Measurements from ENCODE around the gene ME3.
A peak's percentile ranks its signal among the peaks of the same experiment; 100 is the strongest.

ME3 gene

DNA sequence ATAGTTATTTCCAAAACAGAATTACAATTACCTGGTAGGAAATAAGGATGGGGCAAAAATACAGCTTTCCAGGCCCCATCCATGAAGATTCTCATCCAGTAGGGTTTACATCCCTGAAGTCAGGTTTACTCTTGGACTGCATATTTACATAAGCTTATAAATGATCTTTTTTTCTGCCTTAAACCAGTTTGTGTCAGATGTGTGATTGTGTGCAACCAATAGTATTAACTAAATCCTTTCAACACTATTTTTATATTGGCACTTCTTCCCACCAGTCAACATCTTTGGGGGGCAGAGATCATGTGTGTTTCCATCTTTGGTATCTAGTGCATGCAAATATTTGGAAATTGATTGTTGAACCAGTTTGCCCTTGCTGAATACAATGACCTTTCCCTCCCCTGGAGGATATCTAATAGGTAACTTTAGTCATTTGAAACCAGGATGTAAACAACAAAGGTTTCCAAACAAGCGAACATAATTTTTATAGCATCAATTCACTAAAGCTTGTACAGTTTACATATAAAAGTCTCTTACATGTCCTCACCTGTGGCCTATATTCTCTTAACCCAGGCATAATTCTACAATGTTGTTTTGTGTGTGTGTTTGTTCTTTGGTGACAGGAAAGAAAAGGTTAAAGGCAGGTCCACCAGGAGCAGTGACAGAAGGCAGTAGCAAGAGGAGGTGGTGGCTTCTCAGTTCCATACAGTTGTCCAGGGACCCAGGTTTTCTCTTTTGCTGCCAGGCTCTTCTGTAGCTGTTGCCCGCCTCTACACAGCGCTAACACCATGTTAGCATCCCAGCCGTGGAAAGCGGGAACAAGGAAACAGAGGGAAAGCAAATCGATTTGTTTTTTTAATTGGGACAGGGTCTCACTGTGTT is 1.7 kb upstream of the ME3 start:
- Histone ChIP-seq H3K4me1 (ENCODE audit: control insufficient read depth, low read depth, low read length) (no peaks in the 10 kb centered on the region), H3K36me3 (ENCODE audit: control insufficient read depth, insufficient read depth, low read length) (no peaks in the 10 kb centered on the region), H3K9ac (ENCODE audit: low read length) (no peak overlapping the region), H3K56ac (ENCODE audit: low read length) (no peak overlapping the region), H2BK5ac (ENCODE audit: low read length) (no peak overlapping the region), H3K4me2 (ENCODE audit: low read length) (no peak overlapping the region), H3K27me3 (ENCODE audit: insufficient read depth, low read length, poor library complexity) (no peaks in the 10 kb centered on the region), H4K8ac (ENCODE audit: low read depth, low read length) (no peak overlapping the region), H4K5ac (ENCODE audit: low read length) (no peak overlapping the region), H3K79me1 (ENCODE audit: low read length) (no peaks in the 10 kb centered on the region), H3K4ac (ENCODE audit: low read depth, low read length) (no peak overlapping the region), H3K27ac (ENCODE audit: low read depth, low read length) (no peak overlapping the region), H3K18ac (ENCODE audit: low read length) (no peak overlapping the region), H3K23ac (ENCODE audit: low read length) (no peak overlapping the region), H3K4me3 (ENCODE audit: low read length) (no peak overlapping the region), H2BK15ac (replicated peaks; ENCODE audit: low read depth) (no peak overlapping the region), H3K79me2 (ENCODE audit: control insufficient read depth, insufficient read depth, low read length) (no peaks in the 10 kb centered on the region), H2BK120ac (ENCODE audit: low read depth, low read length) (no peak overlapping the region), H2AK5ac (ENCODE audit: low read length) (no peak overlapping the region)
- no peak for DNase-seq
- no CpG with 5 or more reads among the region's 6 CpGs for WGBS (ENCODE audit: extremely low coverage, insufficient coverage, low lambda C conversion rate)

DNA sequence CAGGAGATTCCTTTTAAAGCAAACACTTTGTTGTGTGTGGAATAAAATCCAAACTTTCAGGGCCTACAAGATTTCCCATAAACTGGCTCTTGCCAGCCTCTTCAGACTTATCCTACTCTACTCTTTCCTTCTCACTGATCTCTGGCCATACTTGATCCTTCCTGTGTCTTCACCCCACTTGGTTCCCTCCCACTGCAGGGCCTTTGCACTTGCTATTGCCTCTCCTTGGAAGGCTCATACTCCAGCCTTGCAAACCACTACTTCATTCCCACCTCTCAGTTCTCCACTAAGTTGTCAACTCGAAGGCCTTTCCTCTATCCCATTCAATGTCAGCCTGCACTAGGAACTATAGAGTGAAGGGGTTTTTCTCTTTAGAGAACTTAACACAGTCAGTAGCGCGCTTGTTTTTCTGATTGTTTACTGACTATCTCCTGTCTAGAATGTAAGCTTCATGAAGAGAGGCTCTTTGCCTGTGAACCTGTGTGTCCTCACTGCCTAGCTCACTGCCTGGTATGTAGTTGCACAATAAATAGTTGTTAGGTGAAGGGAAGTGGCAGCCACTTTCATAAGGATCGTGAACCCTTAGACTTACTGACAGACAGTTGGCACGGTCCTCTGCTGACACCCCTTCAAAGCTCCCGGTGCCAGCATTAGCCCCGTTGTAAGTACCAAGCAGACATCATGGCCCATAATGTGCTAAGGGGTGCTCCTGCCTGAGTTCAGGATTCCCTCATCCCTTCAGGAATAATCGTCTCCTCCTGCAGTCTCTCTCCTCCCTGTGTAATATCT is 833 bp upstream of the ME3 start:
- H3K18ac ChIP-seq (ENCODE audit: low read length) = no peak overlapping the region
- no peak overlapping the region for H2BK15ac ChIP-seq (replicated peaks; ENCODE audit: low read depth)
- H3K23ac ChIP-seq (ENCODE audit: low read length) = no peak overlapping the region
- no peak overlapping the region for H4K5ac ChIP-seq (ENCODE audit: low read length)
- no peak overlapping the region for H3K27ac ChIP-seq (ENCODE audit: low read depth, low read length)
- H3K79me1 ChIP-seq (ENCODE audit: low read length) = no peaks in the 10 kb centered on the region
- H3K36me3 ChIP-seq (ENCODE audit: control insufficient read depth, insufficient read depth, low read length) = no peaks in the 10 kb centered on the region
- H3K4me2 ChIP-seq (ENCODE audit: low read length) = no peak overlapping the region
- no peak overlapping the region for H3K9ac ChIP-seq (ENCODE audit: low read length)
- no peak overlapping the region for H3K56ac ChIP-seq (ENCODE audit: low read length)
- no peak overlapping the region for H2AK5ac ChIP-seq (ENCODE audit: low read length)
- no peak for DNase-seq
- H3K4me1 ChIP-seq (ENCODE audit: control insufficient read depth, low read depth, low read length) = peaks cover 2% of the 10 kb centered on the region
- no peak overlapping the region for H2BK5ac ChIP-seq (ENCODE audit: low read length)
- no peak overlapping the region for H2BK120ac ChIP-seq (ENCODE audit: low read depth, low read length)
- no peaks in the 10 kb centered on the region for H3K79me2 ChIP-seq (ENCODE audit: control insufficient read depth, insufficient read depth, low read length)
- H3K4ac ChIP-seq (ENCODE audit: low read depth, low read length) = no peak overlapping the region
- H4K8ac ChIP-seq (ENCODE audit: low read depth, low read length) = no peak overlapping the region
- no peaks in the 10 kb centered on the region for H3K27me3 ChIP-seq (ENCODE audit: insufficient read depth, low read length, poor library complexity)
- WGBS (ENCODE audit: extremely low coverage, insufficient coverage, low lambda C conversion rate) = no CpG with 5 or more reads among the region's 8 CpGs
- no peak overlapping the region for H3K4me3 ChIP-seq (ENCODE audit: low read length)

- peaks cover 2% of the 10 kb centered on the region for H3K4me1 ChIP-seq (ENCODE audit: control insufficient read depth, low read depth, low read length)
- no peak overlapping the region for H4K8ac ChIP-seq (ENCODE audit: low read depth, low read length)
- H2BK120ac ChIP-seq (ENCODE audit: low read depth, low read length) = no peak overlapping the region
- H4K5ac ChIP-seq (ENCODE audit: low read length) = no peak overlapping the region
- no peaks in the 10 kb centered on the region for H3K79me2 ChIP-seq (ENCODE audit: control insufficient read depth, insufficient read depth, low read length)
- peak overlapping the region; percentile 77 for H3K56ac ChIP-seq (ENCODE audit: low read length)
- no peak overlapping the region for H3K4me3 ChIP-seq (ENCODE audit: low read length)
- H3K27me3 ChIP-seq (ENCODE audit: insufficient read depth, low read length, poor library complexity) = no peaks in the 10 kb centered on the region
- no peak overlapping the region for H2BK5ac ChIP-seq (ENCODE audit: low read length)
- peak overlapping the region; percentile 77 for H3K4me2 ChIP-seq (ENCODE audit: low read length)
- no CpG with 5 or more reads among the region's 33 CpGs for WGBS (ENCODE audit: extremely low coverage, insufficient coverage, low lambda C conversion rate)
- DNase-seq = no peak
- no peak overlapping the region for H2BK15ac ChIP-seq (replicated peaks; ENCODE audit: low read depth)
- no peak overlapping the region for H3K27ac ChIP-seq (ENCODE audit: low read depth, low read length)
- no peak overlapping the region for H2AK5ac ChIP-seq (ENCODE audit: low read length)
- no peak overlapping the region for H3K23ac ChIP-seq (ENCODE audit: low read length)
- no peak overlapping the region for H3K4ac ChIP-seq (ENCODE audit: low read depth, low read length)
- no peak overlapping the region for H3K18ac ChIP-seq (ENCODE audit: low read length)
- no peaks in the 10 kb centered on the region for H3K79me1 ChIP-seq (ENCODE audit: low read length)
- peak overlapping the region; percentile 56 for H3K9ac ChIP-seq (ENCODE audit: low read length)
- no peaks in the 10 kb centered on the region for H3K36me3 ChIP-seq (ENCODE audit: control insufficient read depth, insufficient read depth, low read length)
These were observed 847 bp downstream of the ME3 start for GRCh38 chr11:86671531-86672006.

DNA sequence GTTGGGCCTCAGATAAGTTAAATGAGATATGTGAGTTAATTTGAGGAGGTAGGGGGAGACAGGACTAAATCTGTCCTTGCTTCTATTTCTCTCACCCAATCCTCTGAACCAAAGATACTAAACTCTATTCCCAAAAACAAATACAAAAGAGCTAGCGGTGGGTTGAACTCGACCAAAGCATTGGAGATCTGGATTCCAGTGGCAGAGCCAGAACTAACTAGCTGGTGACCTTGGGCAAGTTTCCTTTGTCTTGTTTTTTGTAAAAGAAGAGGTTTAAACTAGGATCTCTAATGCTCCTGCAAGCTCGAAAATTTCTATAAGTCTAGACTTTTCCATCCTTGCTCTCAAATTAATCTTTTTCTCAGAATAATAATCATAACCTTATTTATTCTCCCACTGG is 1.5 kb downstream of the ME3 start:
- DNase-seq = no peak
- no peaks in the 10 kb centered on the region for H3K79me1 ChIP-seq (ENCODE audit: low read length)
- no peak overlapping the region for H3K4ac ChIP-seq (ENCODE audit: low read depth, low read length)
- no peak overlapping the region for H4K8ac ChIP-seq (ENCODE audit: low read depth, low read length)
- WGBS (ENCODE audit: extremely low coverage, insufficient coverage, low lambda C conversion rate) = no CpG with 5 or more reads among the region's 3 CpGs
- H3K9ac ChIP-seq (ENCODE audit: low read length) = no peak overlapping the region
- H4K5ac ChIP-seq (ENCODE audit: low read length) = no peak overlapping the region
- H2BK5ac ChIP-seq (ENCODE audit: low read length) = no peak overlapping the region
- no peak overlapping the region for H3K4me3 ChIP-seq (ENCODE audit: low read length)
- no peak overlapping the region for H3K18ac ChIP-seq (ENCODE audit: low read length)
- H2BK15ac ChIP-seq (replicated peaks; ENCODE audit: low read depth) = no peak overlapping the region
- no peaks in the 10 kb centered on the region for H3K36me3 ChIP-seq (ENCODE audit: control insufficient read depth, insufficient read depth, low read length)
- no peaks in the 10 kb centered on the region for H3K27me3 ChIP-seq (ENCODE audit: insufficient read depth, low read length, poor library complexity)
- no peak overlapping the region for H2BK120ac ChIP-seq (ENCODE audit: low read depth, low read length)
- no peak overlapping the region for H2AK5ac ChIP-seq (ENCODE audit: low read length)
- H3K27ac ChIP-seq (ENCODE audit: low read depth, low read length) = no peak overlapping the region
- H3K4me1 ChIP-seq (ENCODE audit: control insufficient read depth, low read depth, low read length) = peaks cover 2% of the 10 kb centered on the region
- no peak overlapping the region for H3K56ac ChIP-seq (ENCODE audit: low read length)
- no peaks in the 10 kb centered on the region for H3K79me2 ChIP-seq (ENCODE audit: control insufficient read depth, insufficient read depth, low read length)
- H3K4me2 ChIP-seq (ENCODE audit: low read length) = no peak overlapping the region
- no peak overlapping the region for H3K23ac ChIP-seq (ENCODE audit: low read length)

DNA sequence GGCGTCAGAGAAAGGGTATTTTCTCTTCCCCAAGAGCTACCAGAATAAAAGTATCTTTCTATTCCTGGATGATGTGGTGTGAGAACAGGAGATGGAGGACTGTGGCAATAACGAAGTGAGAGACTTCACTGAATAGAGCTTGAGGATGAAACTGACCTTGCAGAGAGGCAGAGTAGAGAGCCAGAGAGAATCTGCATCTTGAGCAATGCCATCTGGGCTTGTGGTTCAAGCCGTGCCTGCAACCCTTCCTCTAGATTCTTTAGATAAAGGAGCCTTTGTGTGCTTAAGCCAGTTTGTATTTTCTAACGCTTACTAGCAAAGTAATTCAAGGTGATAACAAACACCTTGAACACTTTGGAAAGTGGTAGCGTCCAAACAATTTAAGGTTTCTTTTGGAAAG is 2.2 kb downstream of the ME3 start:
- no peak overlapping the region for H3K27ac ChIP-seq (ENCODE audit: low read depth, low read length)
- no peak overlapping the region for H2BK5ac ChIP-seq (ENCODE audit: low read length)
- no CpG with 5 or more reads among the region's 5 CpGs for WGBS (ENCODE audit: extremely low coverage, insufficient coverage, low lambda C conversion rate)
- no peaks in the 10 kb centered on the region for H3K79me2 ChIP-seq (ENCODE audit: control insufficient read depth, insufficient read depth, low read length)
- no peak overlapping the region for H3K18ac ChIP-seq (ENCODE audit: low read length)
- no peak overlapping the region for H3K4ac ChIP-seq (ENCODE audit: low read depth, low read length)
- DNase-seq = peak; percentile 48
- no peak overlapping the region for H3K4me2 ChIP-seq (ENCODE audit: low read length)
- H3K4me3 ChIP-seq (ENCODE audit: low read length) = no peak overlapping the region
- H2AK5ac ChIP-seq (ENCODE audit: low read length) = no peak overlapping the region
- H2BK120ac ChIP-seq (ENCODE audit: low read depth, low read length) = no peak overlapping the region
- no peaks in the 10 kb centered on the region for H3K36me3 ChIP-seq (ENCODE audit: control insufficient read depth, insufficient read depth, low read length)
- H3K9ac ChIP-seq (ENCODE audit: low read length) = no peak overlapping the region
- H2BK15ac ChIP-seq (replicated peaks; ENCODE audit: low read depth) = no peak overlapping the region
- no peak overlapping the region for H3K23ac ChIP-seq (ENCODE audit: low read length)
- H3K27me3 ChIP-seq (ENCODE audit: insufficient read depth, low read length, poor library complexity) = no peaks in the 10 kb centered on the region
- no peak overlapping the region for H4K5ac ChIP-seq (ENCODE audit: low read length)
- H3K56ac ChIP-seq (ENCODE audit: low read length) = no peak overlapping the region
- H3K4me1 ChIP-seq (ENCODE audit: control insufficient read depth, low read depth, low read length) = peaks cover 2% of the 10 kb centered on the region
- H4K8ac ChIP-seq (ENCODE audit: low read depth, low read length) = no peak overlapping the region
- no peaks in the 10 kb centered on the region for H3K79me1 ChIP-seq (ENCODE audit: low read length)

All from mesendoderm (in vitro differentiated cells).